GM19240 (cell line): ENCODE results near the gene JAKMIP1.
"Not testable (repeated sequence)": the region's sequence is repeated elsewhere in the genome, so short reads cannot be mapped to it uniquely, and the experiment has no call there.

Source experiments
- DNase-seq: peaks from one replicate; pipeline ENCODE4 v3.0.0; 2011; ENCODE audit warnings: low spot score; ENCODE audit not compliant: insufficient read length

JAKMIP1 gene

GRCh38 chr4:6229671-6230501, 29.5 kb upstream of the JAKMIP1 start:
- DNase-seq, result no peak

GRCh38 chr4:6229095-6229494, 28.7 kb upstream of the JAKMIP1 start:
- no peak for DNase-seq

DNA sequence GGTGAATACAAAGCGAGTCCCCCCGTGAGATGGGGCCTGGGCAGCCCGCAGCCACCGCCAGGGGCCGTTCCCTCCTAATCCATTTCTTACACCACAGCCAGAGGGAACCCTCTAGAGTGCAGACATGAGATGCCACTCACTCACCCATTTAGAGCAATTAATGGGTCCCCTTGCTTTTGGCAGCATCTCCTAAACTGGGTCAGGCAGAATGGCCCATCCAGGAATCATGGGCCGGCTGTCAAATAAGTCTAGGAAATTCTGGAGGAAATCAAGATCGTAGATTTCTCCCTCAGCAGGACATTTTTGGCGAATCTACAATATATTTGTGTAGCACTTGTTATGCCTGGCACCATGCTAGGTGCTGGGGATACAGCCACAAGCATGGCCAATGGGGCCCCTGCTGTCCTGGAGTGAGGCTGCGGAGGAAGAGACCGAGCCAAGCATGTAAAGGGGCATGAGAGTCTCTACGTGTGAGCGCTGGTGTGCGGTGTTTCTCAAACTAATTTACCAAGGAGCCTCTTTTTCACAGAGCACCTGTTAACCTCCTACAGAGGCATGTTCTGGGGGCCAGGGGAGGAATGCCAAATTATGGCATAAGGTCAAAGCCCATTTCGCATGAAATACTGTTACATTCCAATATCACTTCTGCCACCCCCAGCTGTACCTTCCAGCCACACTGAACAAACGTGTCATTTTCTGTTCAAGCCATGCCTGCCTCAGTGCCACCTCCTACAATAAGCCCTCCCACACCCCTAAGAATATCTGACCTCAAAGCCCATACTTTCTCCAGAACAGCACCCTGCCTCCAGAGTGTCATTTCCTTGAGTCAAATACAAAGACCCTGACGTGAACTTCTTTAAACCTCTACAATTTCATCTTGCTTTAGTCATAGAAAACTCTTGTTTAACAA, 28.1 kb upstream of the JAKMIP1 start:
- DNase-seq, result no peak

- no peak for DNase-seq
Measured at GRCh38 chr4:6227412-6228157, 27.2 kb upstream of the JAKMIP1 start.

DNA sequence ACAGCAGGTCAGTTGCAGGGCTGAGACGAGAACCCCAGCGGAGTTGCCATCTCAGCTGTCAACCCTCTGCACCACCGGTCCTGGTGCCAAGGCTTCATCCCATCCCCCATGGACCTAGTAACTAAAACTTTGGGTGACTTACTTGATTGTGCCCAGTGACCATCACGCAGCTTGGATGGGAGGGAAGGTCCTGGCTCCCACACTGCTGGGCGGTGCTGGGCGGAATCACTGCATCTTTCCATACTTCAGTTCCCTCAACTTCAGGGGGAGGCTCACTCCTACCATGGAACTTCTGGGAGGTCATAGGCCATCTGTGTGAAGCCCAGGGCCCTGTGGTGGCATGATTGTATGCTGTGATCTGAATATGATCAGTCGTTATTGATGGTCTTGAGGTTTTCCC, 26.2 kb upstream of the JAKMIP1 start:
- DNase-seq, result no peak

DNA sequence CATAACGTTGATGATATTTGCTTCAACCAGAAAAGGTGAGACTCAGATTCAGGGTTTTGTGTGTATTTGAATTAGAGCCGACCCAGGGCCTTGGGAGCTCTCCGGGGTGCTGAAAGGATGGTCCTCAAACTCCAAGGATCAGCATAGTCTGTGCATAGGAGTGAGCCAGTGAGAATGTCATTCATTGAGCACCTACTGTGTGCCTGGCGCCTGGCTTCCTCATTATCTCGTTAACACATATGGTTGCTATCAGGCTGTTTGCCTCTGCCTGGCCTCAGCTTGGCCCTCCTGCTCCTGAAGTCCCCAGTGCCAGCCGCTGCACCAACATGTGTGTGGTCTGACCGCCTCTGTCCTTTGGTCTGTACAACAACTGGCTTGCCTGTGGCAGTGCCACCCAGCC, 25.1 kb upstream of the JAKMIP1 start:
- DNase-seq, result no peak

DNA sequence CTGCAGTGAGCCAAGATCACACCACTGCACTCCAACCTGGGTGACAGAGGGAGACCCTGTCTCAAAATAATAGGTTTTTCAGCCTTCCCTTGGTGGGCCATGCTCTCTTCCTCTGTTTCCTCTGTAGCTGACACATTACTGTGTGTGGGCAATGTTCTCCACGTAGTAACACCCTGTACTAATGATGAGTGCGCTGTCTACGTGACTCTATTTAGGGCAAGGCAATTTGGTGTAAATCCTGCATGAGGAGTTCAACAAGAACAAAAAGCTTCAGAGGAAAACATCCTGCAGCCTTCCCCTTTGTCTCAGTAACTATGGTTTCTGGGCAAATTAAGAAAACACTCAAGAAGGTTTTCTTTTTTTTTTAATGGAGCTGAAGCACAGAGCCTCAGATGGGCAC, 24.4 kb upstream of the JAKMIP1 start:
- DNase-seq, result no peak

GRCh38 chr4:6222761-6223292, 22.5 kb upstream of the JAKMIP1 start:
- DNase-seq, result no peak

- DNase-seq, result no peak
Measured at GRCh38 chr4:6221851-6222760, 21.8 kb upstream of the JAKMIP1 start.

GRCh38 chr4:6221301-6221850, 21.0 kb upstream of the JAKMIP1 start:
- no peak for DNase-seq

DNA sequence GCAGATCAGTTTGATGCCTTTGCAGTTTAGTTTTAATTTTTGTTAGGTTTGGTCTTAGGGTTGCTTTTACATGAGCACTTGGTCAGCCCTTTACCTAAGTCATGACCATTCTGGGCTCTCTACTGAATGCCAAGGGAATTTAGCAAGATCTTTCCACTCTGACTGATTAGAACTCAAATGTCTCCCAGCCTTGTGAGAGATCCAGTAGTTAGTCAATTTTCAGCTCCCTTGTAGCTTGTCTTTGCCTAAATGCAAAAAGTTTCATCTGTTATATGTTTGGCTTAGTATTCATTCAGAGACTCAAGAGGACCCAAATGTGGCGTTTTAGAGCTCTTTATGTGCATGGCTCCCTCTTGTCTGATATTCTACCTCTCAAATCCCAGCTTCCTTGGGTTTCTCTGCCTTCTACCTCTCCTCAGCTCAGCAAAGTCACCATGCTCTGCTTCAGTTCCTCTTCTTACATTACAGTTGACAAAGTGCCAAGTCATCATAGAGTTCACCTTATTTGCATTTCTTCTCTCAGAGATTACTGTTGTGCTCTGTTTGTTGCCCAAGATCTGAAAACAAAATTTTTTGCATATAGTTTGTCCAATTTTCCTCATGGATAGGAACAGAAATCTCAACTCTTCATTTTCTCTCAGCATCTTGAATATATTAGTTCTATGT, 17.5 kb upstream of the JAKMIP1 start:
- no peak for DNase-seq

- no peak for DNase-seq
Measured at GRCh38 chr4:6216588-6216987, 16.2 kb upstream of the JAKMIP1 start.

DNA sequence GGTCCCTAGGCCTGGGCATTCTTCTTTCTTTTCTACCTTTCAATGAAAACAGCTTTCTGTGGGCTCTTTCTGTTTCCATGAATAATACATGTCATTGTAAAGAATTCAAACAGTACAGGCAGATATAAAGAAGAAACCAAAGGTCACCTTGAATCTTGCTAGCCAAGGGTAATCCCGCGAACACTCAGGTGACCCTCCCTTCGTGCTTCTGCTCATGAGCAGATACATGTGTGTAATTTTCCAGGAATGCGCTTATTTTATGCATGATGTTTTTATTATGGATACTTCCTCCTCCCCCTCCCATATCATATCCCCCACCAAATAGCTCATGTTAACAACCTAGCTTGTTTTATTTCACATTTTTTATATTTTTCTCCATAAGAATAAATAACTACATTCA, 9.6 kb upstream of the JAKMIP1 start:
- no peak for DNase-seq

- not testable (repeated sequence) for DNase-seq
Measured at GRCh38 chr4:6209291-6209690, 8.9 kb upstream of the JAKMIP1 start.

DNA sequence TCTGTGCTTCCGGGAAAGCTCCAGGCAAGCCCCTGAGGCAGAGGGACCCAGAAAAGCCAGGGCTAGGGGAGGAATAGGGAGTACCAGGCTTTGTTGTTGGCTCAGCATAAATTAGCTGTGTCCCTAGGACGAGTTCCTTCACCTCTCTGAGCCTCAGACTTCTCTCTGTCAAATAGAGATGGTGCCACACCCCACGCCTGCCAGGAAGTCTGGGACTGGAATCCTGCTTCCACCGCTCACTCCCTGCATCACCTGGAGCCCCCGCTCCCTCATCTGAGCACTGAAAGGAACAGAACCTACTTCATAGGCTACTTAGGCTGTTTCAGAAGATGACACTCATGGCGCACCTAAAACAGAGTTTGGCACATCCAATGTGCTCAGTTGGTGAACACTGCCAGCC, 8.1 kb upstream of the JAKMIP1 start:
- no peak for DNase-seq

DNA sequence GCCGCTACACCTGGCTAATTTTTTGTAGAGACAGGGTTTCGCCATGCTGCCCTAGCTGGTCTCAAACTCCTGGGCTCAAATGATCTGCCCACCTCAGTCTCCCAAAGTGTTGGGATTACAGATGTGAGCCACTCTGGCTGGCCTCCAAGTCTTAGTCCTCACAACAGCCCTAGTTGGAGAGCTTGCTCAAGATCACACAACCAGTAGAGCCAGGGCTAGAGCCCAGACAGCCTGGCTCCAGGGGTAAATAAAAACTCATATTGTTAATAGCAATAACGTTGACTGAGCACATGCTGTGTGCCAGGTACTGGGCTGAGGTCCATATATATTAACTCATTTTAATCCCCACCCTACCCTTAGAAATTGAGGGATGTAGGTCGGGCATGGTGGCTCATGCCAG, 7.3 kb upstream of the JAKMIP1 start:
- DNase-seq, result no peak

DNA sequence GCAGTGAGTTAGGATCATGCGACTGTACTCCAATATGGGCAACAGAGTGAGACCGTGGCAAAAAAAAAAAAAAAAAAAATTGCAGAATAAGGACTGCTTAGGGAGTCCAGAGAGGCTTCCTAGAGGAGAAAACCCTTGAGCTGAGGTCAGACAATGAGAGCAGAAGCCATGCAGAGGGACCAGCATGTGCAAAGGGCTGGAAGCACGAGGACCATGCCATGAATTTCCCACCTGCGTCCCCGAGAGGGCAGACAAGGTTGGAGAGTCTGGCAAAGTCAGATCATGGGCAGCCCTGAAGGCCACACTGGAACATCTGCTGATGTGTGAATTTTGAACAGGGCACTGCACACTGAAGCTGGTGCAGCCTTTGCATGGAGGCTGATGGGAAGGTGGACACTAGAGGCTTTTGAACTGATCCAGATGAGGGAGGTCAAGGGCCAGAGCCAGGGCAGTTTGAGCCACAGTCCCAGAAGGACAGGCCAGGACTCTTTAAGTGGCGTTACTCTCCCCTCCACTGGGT, 6.5 kb upstream of the JAKMIP1 start:
- no peak for DNase-seq

- no peak for DNase-seq
Measured at GRCh38 chr4:6205973-6206372, 5.6 kb upstream of the JAKMIP1 start.

DNA sequence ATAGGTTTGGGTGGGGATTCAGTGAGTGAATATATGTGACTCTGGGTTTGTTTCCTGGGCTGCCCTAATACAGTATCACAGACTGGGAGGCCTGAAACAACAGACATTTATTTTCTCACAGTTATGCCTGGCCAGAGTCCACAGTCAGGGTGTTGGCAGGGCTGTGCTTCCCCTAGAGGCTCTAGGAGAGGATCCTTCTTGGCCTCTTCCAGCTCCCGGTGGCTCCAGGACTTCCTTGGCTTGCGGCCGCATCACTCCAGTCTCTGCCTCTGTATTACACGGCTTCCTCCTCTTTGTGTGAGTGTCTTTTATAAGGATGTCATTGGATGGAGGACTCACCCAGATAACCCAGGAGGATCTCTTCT, 5.2 kb upstream of the JAKMIP1 start:
- no peak for DNase-seq
